ENCODE results near the gene SYNE1.

The SYNE1 gene

GRCh38 chr6:152298848-152299735, 338.1 kb downstream of the SYNE1 start:
- Histone ChIP-seq H3K4me3 (ENCODE audit: low read depth, low read length) (no peak overlapping the region), H3K27me3 (ENCODE audit: control insufficient read depth, insufficient read depth, low read length) (no peaks in the 10 kb centered on the region), H3K4me2 (ENCODE audit: low read length) (no peak overlapping the region), H3K36me3 (ENCODE audit: control insufficient read depth, insufficient read depth, low read length) (no peaks in the 10 kb centered on the region), H2AFZ (no peak overlapping the region), H3K27ac (no peak overlapping the region), H3K9me3 (ENCODE audit: control insufficient read depth, low read length) (no peaks in the 10 kb centered on the region), H3K9ac (no peak overlapping the region), H3K79me2 (no peaks in the 10 kb centered on the region), H3K4me1 (no peaks in the 10 kb centered on the region)
- TF ChIP-seq CTCF (IDR thresholded peaks at IDR 0.05), result no peak

- Histone ChIP-seq H3K27me3 (ENCODE audit: control insufficient read depth, insufficient read depth, low read length) (no peaks in the 10 kb centered on the region), H3K79me2 (no peaks in the 10 kb centered on the region), H3K36me3 (ENCODE audit: control insufficient read depth, insufficient read depth, low read length) (no peaks in the 10 kb centered on the region), H3K4me2 (ENCODE audit: low read length) (no peak overlapping the region), H3K9ac (no peak overlapping the region), H3K27ac (no peak overlapping the region), H2AFZ (no peak overlapping the region), H3K4me3 (ENCODE audit: low read depth, low read length) (no peak overlapping the region), H3K9me3 (ENCODE audit: control insufficient read depth, low read length) (no peaks in the 10 kb centered on the region), H3K4me1 (no peaks in the 10 kb centered on the region)
- TF ChIP-seq CTCF (IDR thresholded peaks at IDR 0.05), result no peak
These were observed 339.0 kb downstream of the SYNE1 start for GRCh38 chr6:152298055-152298647.

GRCh38 chr6:152296648-152297376, 340.4 kb downstream of the SYNE1 start:
- no peaks in the 10 kb centered on the region for H3K79me2 ChIP-seq
- no peaks in the 10 kb centered on the region for H3K9me3 ChIP-seq (ENCODE audit: control insufficient read depth, low read length)
- H3K36me3 ChIP-seq (ENCODE audit: control insufficient read depth, insufficient read depth, low read length), result no peaks in the 10 kb centered on the region
- no peak overlapping the region for H3K27ac ChIP-seq
- H2AFZ ChIP-seq, result no peak overlapping the region
- no peak overlapping the region for H3K9ac ChIP-seq
- no peak overlapping the region for H3K4me3 ChIP-seq (ENCODE audit: low read depth, low read length)
- TF ChIP-seq CTCF (IDR thresholded peaks at IDR 0.05), result no peak
- no peaks in the 10 kb centered on the region for H3K27me3 ChIP-seq (ENCODE audit: control insufficient read depth, insufficient read depth, low read length)
- no peaks in the 10 kb centered on the region for H3K4me1 ChIP-seq
- H3K4me2 ChIP-seq (ENCODE audit: low read length), result no peak overlapping the region

- Histone ChIP-seq H3K27ac (no peak overlapping the region), H3K36me3 (ENCODE audit: control insufficient read depth, insufficient read depth, low read length) (no peaks in the 10 kb centered on the region), H3K79me2 (no peaks in the 10 kb centered on the region), H3K4me2 (ENCODE audit: low read length) (no peak overlapping the region), H3K27me3 (ENCODE audit: control insufficient read depth, insufficient read depth, low read length) (no peaks in the 10 kb centered on the region), H3K4me1 (no peaks in the 10 kb centered on the region), H3K9ac (no peak overlapping the region), H2AFZ (no peak overlapping the region), H3K9me3 (ENCODE audit: control insufficient read depth, low read length) (no peaks in the 10 kb centered on the region), H3K4me3 (ENCODE audit: low read depth, low read length) (no peak overlapping the region)
- no peak for TF ChIP-seq CTCF (IDR thresholded peaks at IDR 0.05)
These were observed 341.2 kb downstream of the SYNE1 start for GRCh38 chr6:152295920-152296319.
